H1 (cell line): ENCODE results near the gene TLE2. TPM values are rescaled to one million over a fixed set of nuclear protein-coding genes. Genes with fewer than 3 reads are reported as not detected.

ENCODE experiments used
- ATF3 ChIP-seq: IDR thresholded peaks from 2 replicates; pipeline ENCODE4 v1.6.1; 2011; ENCODE audit warnings: low read depth, mild to moderate bottlenecking, low read length; ENCODE audit not compliant: insufficient read depth
- CBX8 ChIP-seq: fragments of 300-800, 300-1000 bp; sonication (generic); IDR thresholded peaks from 2 replicates; pipeline ENCODE4 v1.7.1; 2016; ENCODE audit warnings: low read depth, low read length, borderline replicate concordance
- CHD7 ChIP-seq: fragments of 300-600 bp; sonication (generic); IDR thresholded peaks from 2 replicates; pipeline ENCODE4 v1.7.1; 2012; ENCODE audit warnings: low read length, moderate library complexity, mild to moderate bottlenecking, inconsistent platforms; ENCODE audit not compliant: insufficient replicate concordance
- HDAC6 ChIP-seq: IDR thresholded peaks from one replicate; pipeline ENCODE4 v1.7.1; 2012; ENCODE audit warnings: low read depth, mild to moderate bottlenecking, inconsistent platforms, low read length, moderate library complexity
- MAFK ChIP-seq: IDR thresholded peaks from 2 replicates; pipeline ENCODE4 v1.6.1; 2012; ENCODE audit warnings: low read depth, mild to moderate bottlenecking, improper control_type of control experiment, low read length
- POLR2AphosphoS5 ChIP-seq: IDR thresholded peaks from 2 replicates; pipeline ENCODE4 v1.6.1; 2011; ENCODE audit warnings: low read depth, low read length
- SIN3A ChIP-seq, 2 experiments: IDR thresholded peaks in 1 of 2; conservative IDR thresholded peaks in 1 of 2; 2 replicates each; pipeline ENCODE4 v1.6.1; 2011 to 2012; ENCODE audit warnings: low read length in 2 of 2, improper control_type of control experiment in 1 of 2, low read depth in 1 of 2, mild to moderate bottlenecking in 1 of 2
- SP1 ChIP-seq: IDR thresholded peaks from 2 replicates; pipeline ENCODE4 v1.6.1; 2011; ENCODE audit warnings: low read depth, low read length
- ZNF274 ChIP-seq: IDR thresholded peaks from 2 replicates; pipeline ENCODE4 v1.7.0; 2012; ENCODE audit warnings: low read length, borderline replicate concordance; ENCODE audit errors: extremely low read depth
- polyA plus RNA-seq, 7 experiments: library from polyadenylated mRNA; depleted of rRNA in 3 of 7; stranded (reverse) in 5 of 7; unstranded in 2 of 7; fragments of >200 nt in 5 of 7; fragments of 200-250 nt in 2 of 7; gene quantifications; 1 replicate in 5 of 7; 2 replicates in 1 of 7; 4 replicates in 1 of 7; pipeline versions ENCODE4 v1.2.1 to v1.2.3, GENCODE V29; 2011 to 2013; ENCODE audit warnings: missing spikeins in 2 of 7, mixed read lengths in 2 of 7
- total RNA-seq: library from RNA; stranded (reverse); fragmentation: NEBNext Ultra II Directional; extraction: Animal tissue kit (Norgen Biotek cat#: 25700); gene quantifications from 2 replicates; pipeline ENCODE4 v1.2.1, GENCODE V29; 2021

TLE2 gene
- total and polyA plus RNA-seq, 2 of the 8 experiments (the other 6 are each of a cell fraction or from before 2014, with no cell fraction given), result 8.0 to 11.5 TPM

GRCh38 chr19:2977001-2977745, 51.9 kb downstream of the TLE2 start, which contains the start of gene TLE6 (continued):
- TF ChIP-seq CHD7, result no peak
- no peak for TF ChIP-seq CBX8
- TF ChIP-seq MAFK, result no peak
- TF ChIP-seq POLR2AphosphoS5, result no peak
- TF ChIP-seq SP1, result peak; percentile 89
- TF ChIP-seq HDAC6, result no peak
- no peak for TF ChIP-seq ZNF274
- TF ChIP-seq SIN3A (conservative IDR thresholded peaks at IDR 0.05 in 1 of 2, IDR thresholded peaks at IDR 0.05 in 1 of 2; ENCODE audit: low read depth in 1 of 2, low read length in 2 of 2), result 0 out of 4 replicates have a peak, but pooled peaks of 1 of the 2 experiments have one; percentile 51
- 0 out of 2 replicates have a peak, but pooled peaks have one; percentile 27 for TF ChIP-seq ATF3
